HEK293 (cell line): Measurements from ENCODE around the gene LY6G6F.

ENCODE experiments used
- CTCF ChIA-PET: fragments of 350-600 bp; formaldehyde crosslinking; extraction: SDS; loops from one replicate; lab custom pipeline; 2021; ENCODE audit warnings: antibody characterized with exemption; lab: Yijun Ruan, JAX
- POLR2A ChIA-PET: fragments of 300-600 bp; formaldehyde crosslinking; extraction: SDS; loops from one replicate; lab custom pipeline; 2020; ENCODE audit warnings: antibody characterized with exemption, inconsistent platforms; lab: Yijun Ruan, JAX
- H3K27ac ChIP-seq: fragments of 200-500 bp; sonication (Bioruptor generic); 2 replicates; pipeline ENCODE4 v1.5.1; 2014; ENCODE audit warnings: low read depth, low read length, control low read depth, inconsistent platforms; ENCODE audit errors: extremely low read depth
- H3K36me3 ChIP-seq, 2 experiments: fragments of 200-500 bp in 1 of 2; sonication (Bioruptor generic) in 1 of 2; 1 replicate in 1 of 2; 2 replicates in 1 of 2; pipeline ENCODE4 v1.5.1; 2014 to 2017; ENCODE audit warnings: inconsistent platforms in 2 of 2, low read length in 2 of 2; ENCODE audit not compliant: control insufficient read depth in 2 of 2, insufficient read depth in 1 of 2
- H3K4me1 ChIP-seq: fragments of 200-500 bp; sonication (Bioruptor generic); 2 replicates; pipeline ENCODE4 v1.5.1; 2014; ENCODE audit warnings: mild to moderate bottlenecking, low read length, inconsistent platforms; ENCODE audit not compliant: control insufficient read depth, insufficient read depth
- H3K4me3 ChIP-seq: 2 replicates; pipeline ENCODE4 v1.5.1; 2011; ENCODE audit warnings: low read depth, mild to moderate bottlenecking, control low read depth, low read length, moderate library complexity
- H3K9me3 ChIP-seq: fragments of 200-500 bp; sonication (Bioruptor generic); 2 replicates; pipeline ENCODE4 v1.5.1; 2014; ENCODE audit warnings: low read depth, low read length, inconsistent platforms; ENCODE audit not compliant: control insufficient read depth, insufficient read depth
- EGR2 ChIP-seq: fragments of 450-650 bp; formaldehyde crosslinking; IDR thresholded peaks from 2 replicates; pipeline ENCODE4 v1.5.1; 2016; ENCODE audit warnings: low read depth, missing biosample characterization, missing genetic modification characterization
- IKZF3 ChIP-seq: fragments of 450-650 bp; IDR thresholded peaks from 2 replicates; pipeline ENCODE4 v1.5.0; 2018; ENCODE audit warnings: missing biosample characterization, mild to moderate bottlenecking, missing genetic modification characterization, moderate library complexity
- RBAK ChIP-seq: fragments of 450-650 bp; formaldehyde crosslinking; IDR thresholded peaks from 2 replicates; pipeline ENCODE4 v1.5.1; 2016; ENCODE audit warnings: missing biosample characterization, missing genetic modification characterization
- SETDB1 ChIP-seq: IDR thresholded peaks from one replicate; pipeline ENCODE4 v1.6.1; 2017; ENCODE audit warnings: mild to moderate bottlenecking, low read length, moderate library complexity, mixed read lengths; ENCODE audit not compliant: insufficient read length
- TCF7L2 ChIP-seq: IDR thresholded peaks from 2 replicates; pipeline ENCODE4 v1.6.1; 2011; ENCODE audit warnings: low read depth, mild to moderate bottlenecking, inconsistent platforms, low read length, moderate library complexity, borderline replicate concordance
- TSHZ1 ChIP-seq: fragments of 450-650 bp; formaldehyde crosslinking; IDR thresholded peaks from 2 replicates; pipeline ENCODE4 v1.5.1; 2016; ENCODE audit warnings: missing biosample characterization, missing genetic modification characterization, borderline replicate concordance
- ZBTB1 ChIP-seq: fragments of 450-650 bp; formaldehyde crosslinking; IDR thresholded peaks from 2 replicates; pipeline ENCODE4 v1.5.1; 2016; ENCODE audit warnings: missing biosample characterization, missing genetic modification characterization
- ZBTB21 ChIP-seq: fragments of 450-650 bp; formaldehyde crosslinking; IDR thresholded peaks from 2 replicates; pipeline ENCODE4 v1.5.1; 2017; ENCODE audit warnings: missing biosample characterization, missing genetic modification characterization
- ZFHX2 ChIP-seq: fragments of 450-650 bp; formaldehyde crosslinking; conservative IDR thresholded peaks from 2 replicates; pipeline ENCODE4 v1.5.1; 2016; ENCODE audit warnings: missing biosample characterization, missing genetic modification characterization
- ZFP3 ChIP-seq: fragments of 450-650 bp; formaldehyde crosslinking; IDR thresholded peaks from 2 replicates; pipeline ENCODE4 v1.5.1; 2016; ENCODE audit warnings: low read depth, missing biosample characterization, missing genetic modification characterization
- ZNF112 ChIP-seq: fragments of 450-650 bp; formaldehyde crosslinking; IDR thresholded peaks from 2 replicates; pipeline ENCODE4 v1.5.0; 2017; ENCODE audit warnings: missing biosample characterization, missing genetic modification characterization
- ZNF2 ChIP-seq: fragments of 450-650 bp; formaldehyde crosslinking; IDR thresholded peaks from 2 replicates; pipeline ENCODE4 v1.5.1; 2016; ENCODE audit warnings: missing biosample characterization, missing genetic modification characterization
- ZNF202 ChIP-seq: fragments of 450-650 bp; formaldehyde crosslinking; IDR thresholded peaks from 2 replicates; pipeline ENCODE4 v1.5.1; 2016; ENCODE audit warnings: missing biosample characterization, missing genetic modification characterization, borderline replicate concordance
- ZNF571 ChIP-seq: fragments of 450-650 bp; formaldehyde crosslinking; IDR thresholded peaks from 2 replicates; pipeline ENCODE4 v1.5.0; 2017; ENCODE audit warnings: missing biosample characterization, missing genetic modification characterization
- ZNF777 ChIP-seq: fragments of 450-650 bp; formaldehyde crosslinking; IDR thresholded peaks from 2 replicates; pipeline ENCODE4 v1.5.1; 2017; ENCODE audit warnings: missing biosample characterization, missing genetic modification characterization, borderline replicate concordance
- ZNF792 ChIP-seq: fragments of 450-650 bp; formaldehyde crosslinking; IDR thresholded peaks from 2 replicates; pipeline ENCODE4 v1.5.1; 2016; ENCODE audit warnings: missing biosample characterization, missing genetic modification characterization
- TF ChIP-seq, protein P1 (sequence below): fragments of 450-650 bp; formaldehyde crosslinking; IDR thresholded peaks from 2 replicates; pipeline ENCODE4 v1.5.1; 2016; ENCODE audit warnings: missing biosample characterization, missing genetic modification characterization, low read depth
- TF ChIP-seq, protein P2 (sequence below): fragments of 450-650 bp; formaldehyde crosslinking; IDR thresholded peaks from 2 replicates; pipeline ENCODE4 v1.5.1; 2016; ENCODE audit warnings: missing biosample characterization, missing genetic modification characterization

Gene LY6G6F

DNA sequence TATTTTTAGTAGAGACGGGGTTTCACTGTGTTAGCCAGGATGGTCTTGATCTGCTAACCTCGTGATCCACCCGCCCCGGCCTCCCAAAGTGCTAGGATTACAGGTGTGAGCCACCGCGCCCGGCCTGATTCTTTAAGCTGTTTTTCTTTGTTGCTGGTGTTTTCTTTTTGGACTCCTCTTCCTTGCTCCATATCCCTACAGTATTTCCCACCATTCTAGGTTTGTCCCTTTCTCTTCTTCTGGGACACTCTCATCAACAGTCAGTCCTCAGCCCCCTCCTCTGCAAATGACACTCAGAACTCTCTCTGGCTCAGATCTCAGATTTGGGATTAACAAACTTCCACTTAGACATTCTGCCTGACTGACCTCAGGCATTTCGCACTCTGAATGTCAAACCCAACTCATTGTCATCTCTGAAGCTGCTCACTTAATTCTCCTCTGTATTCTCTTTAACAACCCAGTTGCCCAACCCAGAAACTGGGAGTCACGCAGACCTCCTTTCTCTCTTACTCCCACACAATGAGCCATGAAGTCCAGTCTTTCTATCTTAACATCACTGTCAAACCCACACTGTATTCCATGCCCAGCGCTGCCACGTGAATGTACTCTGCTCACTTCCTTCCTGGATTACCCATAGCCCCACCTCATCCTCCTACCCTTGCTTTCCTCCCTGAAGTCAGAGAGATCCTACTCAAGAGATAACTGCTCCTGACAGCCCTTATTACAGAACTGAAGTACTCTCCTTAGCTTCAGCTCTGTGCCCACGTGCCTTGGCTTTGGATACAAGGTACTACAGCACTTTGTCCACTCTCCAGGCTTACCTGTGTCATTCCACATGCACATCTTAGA, 19.1 kb downstream of the LY6G6F start:
- POLR2A ChIA-PET: interaction anchor here (0.5 to 3.2 kb wide), 6 partner anchors 10 to 137 kb away, joined by 3 to 13 read pairs (median 4); partner anchors contain the start of genes ABHD16A and HSPA1B
- peak; percentile 45; the same call in 1 of the 2 replicates for TF ChIP-seq ZFHX2 (tag by site-specific recombination)
- peak; percentile 85 for TF ChIP-seq EGR2 (tag by site-specific recombination)
- TF ChIP-seq ZBTB21 (tag by site-specific recombination): no peak

DNA sequence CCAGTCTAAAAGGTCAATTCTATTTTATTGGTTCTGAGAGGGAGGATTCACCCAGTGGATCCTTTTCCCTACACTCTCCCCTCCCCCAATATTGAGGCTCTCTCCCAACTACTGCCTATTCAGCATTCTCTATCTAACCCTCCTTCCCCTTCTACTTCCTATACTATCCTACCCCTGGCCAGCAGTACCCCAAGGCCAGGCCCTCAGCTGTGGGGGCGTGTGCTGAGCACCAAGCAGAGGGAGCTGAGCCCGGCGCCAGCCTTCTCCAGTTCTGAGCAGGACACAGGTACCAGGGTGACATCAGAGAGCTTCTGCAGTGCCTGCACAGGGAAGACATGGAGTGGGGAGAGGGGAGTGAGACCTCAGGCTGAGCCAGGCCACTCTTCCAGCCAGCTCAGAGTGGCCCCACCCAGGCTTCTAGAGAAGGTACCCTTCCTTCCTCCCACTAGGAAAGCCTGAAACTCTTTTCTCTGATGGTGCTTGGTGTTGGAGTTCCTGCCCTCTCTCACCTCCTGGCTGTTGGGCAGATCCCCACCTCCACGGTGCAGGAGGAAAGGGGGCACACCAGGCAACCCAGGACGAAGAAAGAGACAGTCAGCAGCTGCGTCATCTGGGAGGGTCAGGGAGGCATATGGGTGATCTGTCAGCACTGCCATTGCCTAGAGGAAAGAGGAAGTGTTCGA, 20.5 kb downstream of the LY6G6F start:
- no peak overlapping the region for H3K27ac ChIP-seq
- no peak overlapping the region for H3K4me3 ChIP-seq
- POLR2A ChIA-PET: interaction anchor here (1.0 to 4.7 kb wide), 4 partner anchors 12 to 100 kb away, joined by 4 to 54 read pairs (median 29); partner anchors contain the start of genes ABHD16A, HSPA1B and MSH5
- TF ChIP-seq RBAK: no peak
- no peak for TF ChIP-seq ZNF777
- TF ChIP-seq, protein P1, sequence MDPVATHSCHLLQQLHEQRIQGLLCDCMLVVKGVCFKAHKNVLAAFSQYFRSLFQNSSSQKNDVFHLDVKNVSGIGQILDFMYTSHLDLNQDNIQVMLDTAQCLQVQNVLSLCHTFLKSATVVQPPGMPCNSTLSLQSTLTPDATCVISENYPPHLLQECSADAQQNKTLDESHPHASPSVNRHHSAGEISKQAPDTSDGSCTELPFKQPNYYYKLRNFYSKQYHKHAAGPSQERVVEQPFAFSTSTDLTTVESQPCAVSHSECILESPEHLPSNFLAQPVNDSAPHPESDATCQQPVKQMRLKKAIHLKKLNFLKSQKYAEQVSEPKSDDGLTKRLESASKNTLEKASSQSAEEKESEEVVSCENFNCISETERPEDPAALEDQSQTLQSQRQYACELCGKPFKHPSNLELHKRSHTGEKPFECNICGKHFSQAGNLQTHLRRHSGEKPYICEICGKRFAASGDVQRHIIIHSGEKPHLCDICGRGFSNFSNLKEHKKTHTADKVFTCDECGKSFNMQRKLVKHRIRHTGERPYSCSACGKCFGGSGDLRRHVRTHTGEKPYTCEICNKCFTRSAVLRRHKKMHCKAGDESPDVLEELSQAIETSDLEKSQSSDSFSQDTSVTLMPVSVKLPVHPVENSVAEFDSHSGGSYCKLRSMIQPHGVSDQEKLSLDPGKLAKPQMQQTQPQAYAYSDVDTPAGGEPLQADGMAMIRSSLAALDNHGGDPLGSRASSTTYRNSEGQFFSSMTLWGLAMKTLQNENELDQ (tag by site-specific recombination): no peak
- no peak for TF ChIP-seq ZFP3
- TF ChIP-seq TSHZ1 (tag by site-specific recombination): no peak
- TF ChIP-seq ZNF792 (tag by site-specific recombination): no peak
- TF ChIP-seq, all 188 proteins: peak for 0
- CTCF ChIA-PET: interaction anchor here (0.6 to 3.6 kb wide), 8 partner anchors 9 to 323 kb away, joined by 3 to 28 read pairs (median 3); partner anchors contain the start of genes ABHD16A, CLIC1 and NEU1
- Histone ChIP-seq H3K4me1 (no peaks in the 10 kb centered on the region), H3K9me3 (no peaks in the 10 kb centered on the region), H3K36me3 (peaks cover 6 to 40% of the 10 kb centered on the region in 2 experiments; a peak in 2 of 3 replicates)

More for the DNA sequence above, 19.1 kb downstream of the LY6G6F start:
- Histone ChIP-seq H3K4me3 (no peak overlapping the region), H3K9me3 (no peaks in the 10 kb centered on the region), H3K36me3 (peaks cover 0 to 27% of the 10 kb centered on the region in 2 experiments; a peak in 1 of 3 replicates), H3K27ac (no peak overlapping the region), H3K4me1 (no peaks in the 10 kb centered on the region)
- CTCF ChIA-PET: no interaction called here

- H3K4me3 ChIP-seq: no peak overlapping the region
- H3K36me3 ChIP-seq: peaks cover 6 to 48% of the 10 kb centered on the region in 2 experiments; a peak in 2 of 3 replicates
- TF ChIP-seq, protein P2, sequence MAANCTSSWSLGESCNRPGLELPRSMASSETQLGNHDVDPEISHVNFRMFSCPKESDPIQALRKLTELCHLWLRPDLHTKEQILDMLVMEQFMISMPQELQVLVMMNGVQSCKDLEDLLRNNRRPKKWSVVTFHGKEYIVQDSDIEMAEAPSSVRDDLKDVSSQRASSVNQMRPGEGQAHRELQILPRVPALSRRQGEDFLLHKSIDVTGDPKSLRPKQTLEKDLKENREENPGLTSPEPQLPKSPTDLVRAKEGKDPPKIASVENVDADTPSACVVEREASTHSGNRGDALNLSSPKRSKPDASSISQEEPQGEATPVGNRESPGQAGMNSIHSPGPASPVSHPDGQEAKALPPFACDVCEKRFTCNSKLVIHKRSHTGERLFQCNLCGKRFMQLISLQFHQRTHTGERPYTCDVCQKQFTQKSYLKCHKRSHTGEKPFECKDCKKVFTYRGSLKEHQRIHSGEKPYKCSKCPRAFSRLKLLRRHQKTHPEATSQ: no peak
- TF ChIP-seq ZBTB1 (tag by site-specific recombination) (no peak), IKZF3 (tag by site-specific recombination) (no peak), ZNF202 (no peak), ZNF112 (tag by site-specific recombination) (no peak), EGR2 (tag by site-specific recombination) (no peak), ZNF571 (tag by site-specific recombination) (no peak), ZNF2 (tag by site-specific recombination) (no peak), SETDB1 (no peak), TCF7L2 (no peak)
These were observed 21.3 kb downstream of the LY6G6F start for GRCh38 chr6:31727717-31728671.

More at GRCh38 chr6:31727717-31728671, 21.3 kb downstream of the LY6G6F start:
- H3K9me3 ChIP-seq: no peaks in the 10 kb centered on the region
- H3K4me1 ChIP-seq: no peaks in the 10 kb centered on the region
- POLR2A ChIA-PET: interaction anchor here (1.4 to 4.7 kb wide), 3 partner anchors 11 to 99 kb away, joined by 6 to 54 read pairs (median 52); partner anchors contain the start of genes ABHD16A, HSPA1B and MSH5
- CTCF ChIA-PET: interaction anchor here (0.6 to 3.6 kb wide), 10 partner anchors 8 to 322 kb away, joined by 3 to 28 read pairs (median 5); partner anchors contain the start of genes ABHD16A and CLIC1
- no peak overlapping the region for H3K27ac ChIP-seq
